Esophagus muscularis mucosa (tissue), 3 donors: Measurements from ENCODE around the gene RAVER2.

Source experiments
- POLR2A ChIP-seq: fragments of 450-650 bp; IDR thresholded peaks from one replicate; pipeline ENCODE4 v1.6.1; 2017; ENCODE audit warnings: antibody characterized with exemption, moderate library complexity, mild to moderate bottlenecking, low read depth
- TF ChIP-seq, protein P1 (sequence below), 3 experiments: fragments of 200-600 bp in 2 of 3; fragments of 450-650 bp in 1 of 3; sonication (generic) in 2 of 3; IDR thresholded peaks; one replicate each; pipeline ENCODE4 v1.5.1; 2017 to 2019; ENCODE audit warnings: antibody characterized with exemption in 3 of 3, mild to moderate bottlenecking in 2 of 3, moderate library complexity in 1 of 3

DNA sequence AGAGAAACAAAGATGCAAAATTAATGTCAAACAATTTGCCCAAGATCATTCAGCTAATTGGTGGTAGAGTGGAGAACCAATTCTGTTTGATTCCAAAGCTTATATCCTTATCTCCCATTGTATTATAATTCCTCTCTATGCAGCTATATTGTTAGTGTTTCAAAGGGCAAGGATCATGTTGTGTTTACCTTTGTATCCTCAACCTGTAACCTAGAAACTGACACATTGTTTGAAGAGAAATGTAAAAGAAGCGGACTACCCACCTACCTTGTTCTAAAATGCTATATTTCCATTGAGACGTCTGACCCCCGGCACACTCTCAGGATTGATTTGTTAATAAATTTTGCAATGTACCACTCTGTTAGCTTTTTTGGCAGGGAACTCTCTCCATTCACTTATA is 9.3 kb downstream of the RAVER2 start:
- TF ChIP-seq POLR2A, result no peak
- TF ChIP-seq, protein P1, sequence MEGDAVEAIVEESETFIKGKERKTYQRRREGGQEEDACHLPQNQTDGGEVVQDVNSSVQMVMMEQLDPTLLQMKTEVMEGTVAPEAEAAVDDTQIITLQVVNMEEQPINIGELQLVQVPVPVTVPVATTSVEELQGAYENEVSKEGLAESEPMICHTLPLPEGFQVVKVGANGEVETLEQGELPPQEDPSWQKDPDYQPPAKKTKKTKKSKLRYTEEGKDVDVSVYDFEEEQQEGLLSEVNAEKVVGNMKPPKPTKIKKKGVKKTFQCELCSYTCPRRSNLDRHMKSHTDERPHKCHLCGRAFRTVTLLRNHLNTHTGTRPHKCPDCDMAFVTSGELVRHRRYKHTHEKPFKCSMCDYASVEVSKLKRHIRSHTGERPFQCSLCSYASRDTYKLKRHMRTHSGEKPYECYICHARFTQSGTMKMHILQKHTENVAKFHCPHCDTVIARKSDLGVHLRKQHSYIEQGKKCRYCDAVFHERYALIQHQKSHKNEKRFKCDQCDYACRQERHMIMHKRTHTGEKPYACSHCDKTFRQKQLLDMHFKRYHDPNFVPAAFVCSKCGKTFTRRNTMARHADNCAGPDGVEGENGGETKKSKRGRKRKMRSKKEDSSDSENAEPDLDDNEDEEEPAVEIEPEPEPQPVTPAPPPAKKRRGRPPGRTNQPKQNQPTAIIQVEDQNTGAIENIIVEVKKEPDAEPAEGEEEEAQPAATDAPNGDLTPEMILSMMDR (IDR thresholded peaks at IDR 0.05), result no peak
